Lower leg skin (tissue), 3 donors: ENCODE data around the gene JAG2.

Source experiments
- CTCF ChIP-seq, 3 donors: fragments of 450-650 bp; IDR thresholded peaks; one replicate each; pipeline ENCODE4 v1.5.1; 2016; ENCODE audit warnings: antibody characterized with exemption in 3 of 3, mild to moderate bottlenecking in 3 of 3, moderate library complexity in 2 of 3
- POLR2A ChIP-seq, 2 donors: fragments of 450-650 bp; IDR thresholded peaks; one replicate each; pipeline ENCODE4 v1.6.1; 2016 to 2017; ENCODE audit warnings: antibody characterized with exemption in 2 of 2, mild to moderate bottlenecking in 1 of 2, moderate library complexity in 1 of 2

- TF ChIP-seq POLR2A (IDR thresholded peaks at IDR 0.05) = no peak
- no peak for TF ChIP-seq CTCF (IDR thresholded peaks at IDR 0.05)
Observed at GRCh38 chr14:105198588-105198987, 30.0 kb upstream of the JAG2 start.
